GM21367 (cell line): ENCODE data around the gene SNAP25.

Experiments used
- ATAC-seq: cut with Tn5 transposase; IDR thresholded peaks from one replicate; pipeline ENCODE4 v1.9.1; 2021; ENCODE audit not compliant: unreplicated experiment

SNAP25 gene

DNA sequence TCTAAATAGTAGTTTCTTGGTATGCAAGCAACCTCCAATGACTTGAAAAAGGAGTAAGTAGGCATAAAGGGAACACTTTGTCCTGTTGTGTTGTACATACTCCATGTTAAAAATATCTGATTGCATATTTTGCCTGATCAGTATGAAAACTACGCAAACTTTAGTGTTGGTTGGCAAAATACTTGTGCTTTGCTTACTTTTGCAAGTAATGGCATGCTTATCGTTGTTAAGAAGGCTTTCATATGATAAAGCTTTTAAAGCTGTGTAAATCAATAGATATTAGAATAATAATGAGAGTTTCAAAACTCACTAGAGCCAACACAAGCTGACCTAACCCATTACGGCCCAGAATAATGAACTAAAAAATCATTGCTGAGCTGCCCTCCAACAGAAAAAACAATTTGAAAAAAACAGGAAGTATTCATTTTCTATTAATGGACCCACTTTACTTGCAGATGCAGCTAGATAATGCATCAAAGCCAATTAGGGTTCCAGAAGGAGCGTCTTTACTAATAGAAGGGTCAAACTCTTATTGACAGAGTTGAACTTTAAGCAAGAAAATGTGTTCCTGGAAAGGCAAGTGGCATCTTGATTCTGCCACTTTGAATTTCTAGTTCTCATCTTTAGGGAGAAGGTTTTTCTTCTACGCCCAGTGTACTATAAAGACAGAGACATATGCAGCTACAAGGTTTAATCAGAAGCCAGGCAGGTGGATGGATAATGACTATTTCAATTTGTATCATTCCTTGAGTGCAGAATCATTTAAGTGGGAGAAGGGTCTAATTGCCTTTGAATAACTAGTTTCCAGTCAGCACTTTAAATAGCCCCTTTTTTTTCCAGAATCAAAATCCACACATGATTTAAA lies 82.2 kb downstream of the SNAP25 start:
- ATAC-seq, result no peak

DNA sequence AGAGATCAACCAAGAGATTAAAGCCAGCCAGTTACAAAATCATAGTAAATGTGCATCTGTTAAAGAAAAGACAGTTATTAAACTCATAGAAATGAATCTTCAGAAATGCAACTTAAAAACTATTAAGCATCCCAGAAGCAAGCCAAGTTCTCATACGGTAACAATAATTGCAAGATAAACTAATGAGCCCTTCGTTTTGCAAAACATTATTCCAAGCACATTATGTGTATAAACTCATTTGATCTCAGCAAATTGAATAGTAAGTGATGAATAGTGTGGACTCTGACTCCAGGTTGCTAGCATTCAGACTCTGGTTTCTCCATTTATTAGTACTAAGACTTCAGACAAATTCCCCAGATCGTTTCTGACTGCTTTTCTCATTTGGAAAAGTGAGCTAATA lies 85.2 kb downstream of the SNAP25 start:
- ATAC-seq, result no peak

DNA sequence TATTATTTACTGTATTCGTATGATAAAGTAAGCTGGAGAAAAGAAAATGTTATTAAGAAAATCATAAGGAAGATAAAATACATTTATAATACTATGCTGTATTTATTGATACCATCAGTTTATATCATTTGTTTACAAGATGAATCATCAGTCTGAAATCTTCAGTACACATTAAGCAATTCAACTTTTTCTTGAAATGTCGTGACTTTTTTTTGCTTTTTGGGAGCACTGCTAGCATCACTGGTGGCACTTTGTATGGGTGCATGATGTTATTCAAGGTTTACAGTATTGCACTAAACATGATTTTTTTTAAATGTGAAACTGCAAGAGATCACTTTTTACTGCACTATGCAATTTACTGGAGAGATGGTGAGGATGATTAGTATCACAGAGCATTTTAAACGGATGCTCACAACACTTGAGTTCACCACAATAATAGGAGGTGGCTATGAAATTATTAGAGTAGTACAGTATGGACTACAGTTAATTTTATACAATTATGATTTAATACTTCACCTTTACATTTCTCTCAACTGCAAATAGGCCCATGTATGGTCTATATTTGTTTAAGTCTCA lies 85.9 kb downstream of the SNAP25 start:
- no peak for ATAC-seq

DNA sequence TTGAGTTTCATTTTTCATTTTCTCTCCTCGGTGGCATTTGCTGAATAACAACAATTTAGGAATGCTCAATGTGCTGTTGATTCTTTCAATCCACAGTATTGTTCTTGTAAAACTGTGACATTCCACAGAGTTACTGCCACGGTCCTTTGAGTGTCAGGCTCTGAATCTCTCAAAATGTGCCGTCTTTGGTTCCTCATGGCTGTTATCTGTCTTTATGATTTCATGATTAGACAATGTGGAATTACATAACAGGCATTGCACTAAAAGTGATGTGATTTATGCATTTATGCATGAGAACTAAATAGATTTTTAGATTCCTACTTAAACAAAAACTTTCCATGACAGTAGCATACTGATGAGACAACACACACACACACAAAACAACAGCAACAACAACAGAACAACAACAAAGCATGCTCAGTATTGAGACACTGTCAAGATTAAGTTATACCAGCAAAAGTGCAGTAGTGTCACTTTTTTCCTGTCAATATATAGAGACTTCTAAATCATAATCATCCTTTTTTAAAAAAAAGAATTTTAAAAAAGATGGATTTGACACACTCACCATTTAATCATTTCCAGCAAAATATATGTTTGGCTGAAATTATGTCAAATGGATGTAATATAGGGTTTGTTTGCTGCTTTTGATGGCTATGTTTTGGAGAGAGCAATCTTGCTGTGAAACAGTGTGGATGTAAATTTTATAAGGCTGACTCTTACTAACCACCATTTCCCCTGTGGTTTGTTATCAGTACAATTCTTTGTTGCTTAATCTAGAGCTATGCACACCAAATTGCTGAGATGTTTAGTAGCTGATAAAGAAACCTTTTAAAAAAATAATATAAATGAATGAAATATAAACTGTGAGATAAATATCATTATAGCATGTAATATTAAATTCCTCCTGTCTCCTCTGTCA lies 88.1 kb downstream of the SNAP25 start:
- ATAC-seq, result no peak

DNA sequence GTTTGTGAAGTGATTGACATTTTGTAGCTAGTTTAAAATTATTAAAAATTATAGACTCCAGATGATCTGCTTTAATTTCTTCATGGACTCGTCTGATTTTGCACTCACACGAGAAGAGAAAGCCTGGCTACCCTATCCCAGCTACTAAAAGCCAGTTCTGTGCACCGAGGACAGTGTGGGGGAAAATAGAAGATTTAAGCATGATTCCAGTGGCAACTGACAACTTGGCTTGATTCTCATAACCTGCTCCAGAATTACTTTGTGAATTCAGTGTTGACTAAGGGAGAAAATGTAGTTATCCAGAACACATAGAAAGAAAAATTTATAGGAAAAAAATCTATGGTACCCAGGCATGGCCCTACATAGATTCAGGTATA lies 88.7 kb downstream of the SNAP25 start:
- no peak for ATAC-seq

DNA sequence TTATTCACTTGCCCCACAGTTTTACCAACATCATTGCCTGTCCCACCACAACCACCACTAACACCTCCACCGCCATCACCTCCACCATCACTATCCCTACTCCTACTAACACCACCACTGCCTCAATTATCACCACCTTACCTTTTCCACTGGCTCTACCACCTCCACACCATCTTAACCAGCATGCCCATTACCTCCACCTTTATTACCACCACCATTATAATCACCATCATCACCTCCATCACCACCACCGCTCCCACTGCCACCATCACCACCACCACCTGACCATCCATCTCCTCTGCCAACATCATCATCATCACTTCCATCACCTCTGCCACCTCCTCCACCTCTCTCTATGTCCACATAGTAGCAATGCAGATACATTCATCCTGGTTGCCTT lies 90.0 kb downstream of the SNAP25 start:
- no peak for ATAC-seq

DNA sequence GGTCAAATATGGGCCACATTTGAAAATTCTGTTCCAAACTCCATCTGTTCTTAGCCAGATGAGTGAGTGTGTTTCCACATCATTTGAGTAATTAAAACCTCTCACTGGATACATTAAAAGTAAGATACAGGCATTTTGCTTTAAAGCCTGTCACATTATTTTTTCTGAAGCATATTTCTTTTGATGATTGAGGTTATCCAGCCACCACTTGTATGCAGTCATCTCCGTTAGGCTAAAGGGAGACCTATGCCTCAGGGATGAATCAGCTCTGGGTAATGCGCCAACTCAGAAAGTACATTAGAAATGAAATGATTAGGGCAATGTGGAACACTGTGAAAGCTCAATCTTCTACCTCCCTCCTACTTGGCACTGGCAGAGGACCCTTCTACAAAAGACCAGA lies 90.7 kb downstream of the SNAP25 start:
- ATAC-seq, result no peak

DNA sequence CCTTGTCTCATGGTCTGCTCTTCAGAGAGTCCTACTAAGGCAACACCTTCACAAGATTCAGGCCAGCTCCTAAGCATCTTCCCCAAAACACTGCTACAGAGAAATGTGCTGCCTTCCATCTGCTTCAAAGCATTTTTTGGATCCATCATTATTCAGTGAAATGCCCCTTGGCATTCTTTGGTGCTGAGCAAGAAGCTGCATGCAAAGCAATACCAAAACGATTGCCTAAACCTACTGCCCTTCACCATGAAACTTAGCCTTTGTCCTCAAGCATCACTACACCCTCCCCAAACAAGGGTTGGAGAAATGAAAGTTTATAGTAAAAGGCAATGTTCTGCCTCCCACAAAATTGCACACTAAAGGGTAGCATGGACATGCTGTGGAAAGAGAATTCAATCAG lies 93.5 kb downstream of the SNAP25 start:
- ATAC-seq, result no peak

DNA sequence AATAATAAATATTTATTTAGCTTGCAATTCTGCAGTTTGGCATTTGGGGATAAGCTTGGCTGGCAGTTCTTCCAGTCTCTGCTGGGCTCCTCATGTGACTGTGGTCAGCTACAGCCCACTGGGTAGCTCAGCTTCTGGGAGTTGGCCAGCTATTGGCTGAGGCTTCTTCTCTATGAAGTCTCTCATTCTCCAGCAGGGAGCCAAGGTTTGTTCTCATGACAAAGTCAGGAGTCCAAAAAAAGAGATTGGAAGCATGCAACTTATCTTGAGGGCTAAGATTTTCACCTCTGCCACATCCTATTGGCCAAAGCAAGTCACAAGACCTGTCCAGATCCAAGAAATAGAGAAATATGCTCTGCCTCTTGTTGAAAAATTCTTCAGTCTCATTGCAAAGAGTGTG lies 94.6 kb downstream of the SNAP25 start:
- no peak for ATAC-seq

DNA sequence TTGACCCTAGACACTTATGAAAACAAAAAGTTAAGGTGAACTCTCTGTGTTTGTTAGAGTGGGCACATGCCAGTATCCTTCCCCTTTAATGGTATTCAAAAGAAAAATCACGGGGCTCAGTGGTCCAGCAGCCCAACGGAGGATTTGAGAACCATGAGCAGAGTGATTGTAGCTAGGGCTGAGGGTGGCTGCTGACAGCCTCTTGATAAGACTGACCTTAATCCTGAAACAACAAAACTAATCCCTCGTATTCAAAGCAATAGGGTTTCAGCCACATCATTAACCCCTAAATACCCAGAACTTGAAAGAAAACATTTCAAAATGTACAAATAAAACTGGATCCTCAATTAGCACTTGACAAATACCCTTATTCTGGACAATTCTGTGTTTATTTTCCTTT lies 95.1 kb downstream of the SNAP25 start:
- no peak for ATAC-seq

DNA sequence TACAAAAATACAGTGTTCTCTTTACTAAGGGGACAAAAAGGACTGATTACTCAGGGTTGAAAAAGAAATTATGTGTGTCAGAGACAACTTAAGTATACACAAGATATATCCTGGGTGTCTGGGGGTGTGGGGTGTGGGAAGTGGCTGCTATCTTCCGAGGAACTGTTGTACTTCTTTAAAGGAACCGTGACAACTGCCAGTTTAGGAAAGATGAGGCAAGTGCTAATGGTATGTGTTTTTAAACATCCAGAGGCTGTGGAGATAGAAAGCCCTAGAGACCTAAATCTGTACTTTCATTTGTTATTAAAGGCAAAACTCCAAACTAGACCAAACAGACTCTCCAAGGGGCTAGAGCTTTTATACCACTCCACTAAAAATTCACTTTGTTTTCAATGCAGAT lies 95.6 kb downstream of the SNAP25 start:
- no peak for ATAC-seq

DNA sequence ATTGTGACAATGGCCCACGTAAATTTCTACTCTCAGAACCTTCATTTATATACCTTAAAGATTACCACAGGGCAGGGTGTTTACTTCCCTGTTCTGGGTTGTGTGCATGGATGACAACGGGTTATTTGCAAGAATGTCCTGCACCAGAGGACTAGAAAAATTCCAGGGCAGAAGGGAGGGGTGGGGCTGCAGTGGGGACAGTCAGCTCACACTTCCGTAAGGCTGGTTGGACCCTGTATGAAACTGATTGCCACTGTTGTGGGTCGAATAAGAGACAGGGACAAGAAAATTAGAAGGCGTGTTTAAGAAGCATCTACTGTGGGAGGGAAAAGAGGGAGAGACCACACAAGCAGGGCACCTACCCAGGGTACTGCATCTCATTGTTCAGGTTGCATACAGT lies 96.5 kb downstream of the SNAP25 start:
- ATAC-seq, result no peak

DNA sequence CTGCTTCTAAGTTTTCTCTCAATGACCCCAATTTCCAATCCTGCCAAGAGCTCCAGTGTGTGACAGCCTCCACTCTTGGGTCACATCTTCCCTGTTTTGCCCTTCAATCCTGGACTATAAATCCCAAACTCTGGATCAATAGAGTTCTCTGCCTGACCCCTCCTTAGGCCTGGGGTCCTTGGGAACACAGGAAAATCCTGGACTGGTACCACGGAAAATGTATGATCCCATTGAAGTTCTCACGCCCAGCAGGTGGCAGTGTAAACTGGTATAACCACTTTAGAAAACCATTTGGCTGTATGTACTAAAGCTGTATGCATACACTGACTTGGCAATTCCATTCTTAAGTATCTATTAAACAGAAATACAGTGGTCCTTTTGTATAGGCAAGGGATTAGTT lies 98.0 kb downstream of the SNAP25 start:
- no peak for ATAC-seq

DNA sequence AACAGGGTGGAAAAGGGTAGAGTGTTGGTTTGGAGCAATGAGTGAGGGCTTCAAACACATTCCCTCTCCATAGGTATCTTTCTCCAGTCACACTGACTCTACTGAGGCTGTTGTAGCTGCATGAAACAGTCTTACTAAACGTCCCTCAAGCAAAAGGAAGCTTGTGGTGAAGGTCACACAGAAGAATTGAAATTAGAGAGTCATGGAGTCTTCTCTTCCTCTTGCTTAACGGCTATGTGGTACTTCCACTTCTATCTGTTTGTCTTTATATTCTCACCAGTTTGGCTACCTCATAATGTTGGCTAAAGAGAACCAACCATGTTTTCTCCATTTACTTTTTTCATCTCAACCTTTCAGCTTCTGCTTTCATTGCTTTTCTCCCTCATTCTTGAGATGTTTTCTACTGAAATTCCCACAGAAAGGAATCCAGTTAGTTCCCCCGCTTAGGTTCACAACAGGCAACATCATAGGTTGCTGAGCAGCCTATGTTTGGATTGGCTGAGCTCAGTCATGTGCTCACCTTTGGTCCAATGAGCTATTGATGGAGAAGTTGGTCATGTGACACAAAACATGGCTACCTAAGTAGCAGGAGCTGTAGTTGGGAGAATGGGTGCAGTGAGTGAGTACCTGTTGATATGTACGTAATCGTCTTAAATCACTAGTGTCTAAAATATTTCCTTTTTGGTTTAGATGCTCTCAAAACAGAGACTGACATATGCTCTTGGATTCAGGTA lies 99.8 kb downstream of the SNAP25 start:
- ATAC-seq, result no peak

DNA sequence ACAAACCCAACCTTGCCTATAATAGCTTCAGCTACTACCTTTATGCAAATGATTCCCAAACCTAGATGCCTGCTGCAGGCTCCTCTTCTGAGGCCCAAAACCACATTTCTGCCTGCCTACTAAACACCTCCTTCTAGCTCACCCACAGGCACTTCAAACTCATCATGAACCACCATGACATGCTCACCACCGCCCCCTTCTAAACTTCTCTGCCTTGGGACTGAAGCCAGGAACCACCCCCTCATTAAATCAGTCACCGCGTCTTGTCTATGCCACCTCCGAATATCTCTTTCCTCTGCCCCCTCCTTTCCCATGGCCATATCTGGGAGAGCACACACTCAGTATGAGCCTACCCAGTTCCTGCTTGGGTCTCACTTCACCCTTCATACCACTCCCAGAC lies 101.2 kb downstream of the SNAP25 start:
- ATAC-seq, result no peak

DNA sequence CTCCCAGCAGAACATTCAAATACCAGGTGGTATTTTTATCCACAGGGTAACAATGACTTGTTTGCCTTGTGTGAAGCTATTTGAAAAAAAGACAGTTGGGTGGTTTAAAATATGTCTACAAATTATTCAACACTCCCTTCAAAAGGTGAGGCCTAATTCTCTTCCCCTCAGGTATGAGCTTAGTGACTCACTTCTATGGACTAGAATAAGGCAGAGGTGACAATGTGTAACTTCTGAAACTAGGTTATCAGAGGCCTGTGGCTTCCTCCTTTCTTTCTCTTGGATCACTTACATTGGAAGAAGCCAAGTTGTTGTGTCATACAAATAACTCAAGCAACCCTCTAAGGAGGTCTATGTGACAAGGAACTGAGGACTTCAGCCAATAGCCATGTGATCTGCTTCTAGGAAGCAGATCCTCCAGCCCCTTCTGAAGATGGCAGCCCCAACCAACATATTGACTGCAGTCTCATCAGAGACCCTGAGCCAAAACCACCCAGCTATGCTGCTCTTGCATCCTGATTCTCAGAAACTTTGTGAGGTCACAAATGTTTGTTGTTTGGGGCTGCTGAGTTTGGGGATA lies 102.6 kb downstream of the SNAP25 start:
- ATAC-seq, result no peak

DNA sequence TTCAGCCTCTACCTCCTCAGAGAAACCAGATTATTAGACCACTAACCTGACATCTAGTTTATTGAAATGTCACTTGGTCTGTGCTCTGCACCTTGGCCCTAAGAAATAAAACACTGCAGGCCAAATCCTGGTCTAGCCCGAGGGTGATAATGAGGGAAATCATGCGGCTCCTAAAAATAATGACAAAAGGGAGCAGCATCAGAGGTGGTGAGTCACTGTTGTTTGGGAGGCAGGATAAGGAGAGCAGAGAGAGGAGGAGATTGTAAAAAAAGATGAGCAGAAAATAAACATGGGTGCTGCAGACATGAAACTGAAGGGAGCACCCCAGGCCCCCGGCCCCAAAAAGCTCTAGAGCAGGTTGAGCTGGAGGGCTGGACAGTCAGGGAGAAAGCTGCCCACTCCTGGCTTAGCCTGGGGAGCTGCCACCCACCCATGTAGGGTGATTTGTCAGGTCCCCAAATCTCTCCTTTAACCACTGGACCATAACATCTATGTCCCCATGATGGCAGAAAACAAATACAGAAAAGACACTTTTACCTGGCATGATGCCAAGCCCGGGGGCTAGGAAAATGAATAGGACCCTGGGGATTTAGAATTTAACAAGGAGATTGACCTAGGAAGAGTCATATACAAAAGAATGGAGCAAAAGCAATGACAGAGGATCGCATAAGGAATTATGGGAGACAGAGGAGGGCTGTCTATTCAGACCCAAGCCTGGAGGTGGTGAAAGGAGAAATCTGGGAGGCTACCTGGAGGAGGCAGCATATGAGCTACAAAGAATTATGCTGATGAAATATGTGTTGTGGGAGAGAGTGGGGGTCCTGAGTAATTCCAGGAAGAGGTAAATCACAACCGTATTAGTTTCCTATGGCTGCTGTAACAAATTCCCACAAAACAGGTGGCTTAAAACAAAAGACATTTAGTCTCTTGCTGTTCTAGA lies 103.7 kb downstream of the SNAP25 start:
- ATAC-seq, result no peak

DNA sequence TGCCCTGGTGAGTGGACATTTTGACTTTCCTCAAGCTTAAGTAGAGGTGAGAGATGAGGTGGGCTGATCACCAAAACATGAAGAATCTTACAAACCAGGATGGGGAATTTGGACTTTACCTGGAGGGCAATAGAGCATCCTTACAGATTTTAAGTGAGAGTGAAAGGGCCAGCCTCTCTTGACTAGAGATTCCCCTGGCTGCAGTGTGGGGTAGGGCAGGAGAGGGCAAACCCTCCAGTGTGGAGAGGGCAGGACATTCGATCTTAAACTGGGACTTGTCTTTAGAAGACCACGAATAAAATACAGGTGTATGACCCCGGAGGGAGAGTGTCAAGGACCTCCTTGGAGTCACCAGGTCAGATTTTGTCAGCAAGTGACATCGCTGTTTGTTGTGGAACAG lies 105.1 kb downstream of the SNAP25 start:
- no peak for ATAC-seq

DNA sequence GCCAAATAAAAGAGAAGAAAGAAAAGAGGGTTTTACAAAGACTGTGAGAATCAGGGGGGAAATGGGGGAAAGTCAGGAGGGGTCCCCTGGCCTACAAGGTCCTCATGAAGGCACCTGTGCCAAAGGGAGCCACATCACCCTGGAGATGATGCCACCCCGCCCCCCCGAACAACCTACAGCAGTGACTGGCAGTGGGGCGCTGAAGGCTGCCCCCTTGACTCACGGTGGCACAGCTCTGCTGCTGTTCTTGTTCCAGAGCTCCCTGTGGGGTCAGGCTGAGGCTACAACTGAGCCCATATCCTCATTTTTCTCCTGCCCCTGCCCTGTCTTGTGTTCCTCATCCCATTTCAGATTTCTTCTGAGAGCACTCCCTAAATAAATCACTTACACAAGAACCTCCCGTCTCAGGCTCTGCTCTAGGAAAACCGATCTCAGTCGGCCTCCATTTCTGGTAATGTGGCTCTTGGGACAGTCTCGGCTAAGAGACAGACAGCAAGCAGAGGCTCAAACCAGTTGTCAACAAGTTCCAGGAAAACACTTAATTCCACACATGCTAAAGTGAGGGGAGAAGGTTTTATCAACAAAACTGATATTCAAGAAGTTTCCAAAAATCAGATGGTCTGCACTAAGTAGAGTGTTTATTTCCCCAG lies 105.7 kb downstream of the SNAP25 start:
- no peak for ATAC-seq
